Measurements from ENCODE around the gene RNF11.

DNA sequence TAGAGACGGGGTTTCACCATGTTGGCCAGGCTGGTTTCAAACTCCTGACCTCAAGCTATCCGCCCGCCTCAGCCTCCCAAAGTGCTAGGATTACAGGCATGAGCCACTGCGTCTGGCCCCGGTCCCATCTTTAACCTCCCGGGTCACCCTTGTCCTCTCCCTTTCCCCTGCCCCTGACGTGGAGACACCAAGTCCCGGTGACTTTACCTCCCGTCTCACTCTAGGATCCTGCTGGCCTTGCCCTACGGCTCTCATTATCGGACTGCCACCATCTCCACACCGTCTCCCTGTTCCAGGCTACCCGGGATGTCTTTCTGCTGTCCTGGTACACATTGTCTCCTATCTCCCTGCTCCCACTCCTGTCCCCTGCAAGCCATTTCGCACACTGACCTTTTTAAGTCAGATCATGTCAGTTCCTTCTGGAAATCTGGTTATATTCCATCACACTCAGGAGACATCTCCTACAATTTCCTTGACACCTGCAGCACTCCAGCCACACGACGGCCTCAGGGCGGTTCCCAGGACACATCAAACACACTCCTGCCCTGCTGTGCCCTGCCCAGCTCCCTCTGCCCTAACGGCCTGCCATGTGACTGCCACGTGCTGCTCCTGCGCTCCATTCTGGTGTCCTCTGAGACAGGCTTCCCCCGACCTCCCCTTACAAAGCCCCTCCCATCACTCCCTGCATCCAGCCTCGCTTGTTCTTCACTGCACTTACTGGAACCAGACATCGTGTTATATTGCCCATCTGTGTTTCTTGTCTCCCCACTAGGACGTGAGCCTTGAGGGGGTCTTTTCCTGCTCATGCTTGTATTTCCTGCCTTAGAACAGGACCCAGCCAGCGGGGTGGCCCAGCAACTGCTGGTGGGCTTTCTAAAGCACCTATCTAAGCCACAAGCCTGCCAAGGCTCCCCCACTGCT is 61.6 kb downstream of the RNF11 start:
- TF ChIP-seq, protein P1, sequence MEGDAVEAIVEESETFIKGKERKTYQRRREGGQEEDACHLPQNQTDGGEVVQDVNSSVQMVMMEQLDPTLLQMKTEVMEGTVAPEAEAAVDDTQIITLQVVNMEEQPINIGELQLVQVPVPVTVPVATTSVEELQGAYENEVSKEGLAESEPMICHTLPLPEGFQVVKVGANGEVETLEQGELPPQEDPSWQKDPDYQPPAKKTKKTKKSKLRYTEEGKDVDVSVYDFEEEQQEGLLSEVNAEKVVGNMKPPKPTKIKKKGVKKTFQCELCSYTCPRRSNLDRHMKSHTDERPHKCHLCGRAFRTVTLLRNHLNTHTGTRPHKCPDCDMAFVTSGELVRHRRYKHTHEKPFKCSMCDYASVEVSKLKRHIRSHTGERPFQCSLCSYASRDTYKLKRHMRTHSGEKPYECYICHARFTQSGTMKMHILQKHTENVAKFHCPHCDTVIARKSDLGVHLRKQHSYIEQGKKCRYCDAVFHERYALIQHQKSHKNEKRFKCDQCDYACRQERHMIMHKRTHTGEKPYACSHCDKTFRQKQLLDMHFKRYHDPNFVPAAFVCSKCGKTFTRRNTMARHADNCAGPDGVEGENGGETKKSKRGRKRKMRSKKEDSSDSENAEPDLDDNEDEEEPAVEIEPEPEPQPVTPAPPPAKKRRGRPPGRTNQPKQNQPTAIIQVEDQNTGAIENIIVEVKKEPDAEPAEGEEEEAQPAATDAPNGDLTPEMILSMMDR (IDR thresholded peaks at IDR 0.05), result no peak
- TF ChIP-seq POLR2A (IDR thresholded peaks at IDR 0.05), result no peak

Measured in uterus (tissue), 2 donors.